ENCODE data around the gene GPHB5.

GRCh38 chr14:63288853-63289252, 29.9 kb downstream of the GPHB5 start:
- TF ChIP-seq JUNB (CRISPR knock-in tag; conservative IDR thresholded peaks at IDR 0.05) (no peak), ZSCAN29 (IDR thresholded peaks at IDR 0.05) (no peak), RBM15 (IDR thresholded peaks at IDR 0.05; ENCODE audit: insufficient read depth, low read length) (no peak), ARID3B (CRISPR knock-in tag; IDR thresholded peaks at IDR 0.05; ENCODE audit: borderline replicate concordance) (no peak), CTCF (IDR thresholded peaks at IDR 0.05 in 2 of 3, conservative IDR thresholded peaks at IDR 0.05 in 1 of 3; ENCODE audit: insufficient read depth in 2 of 3, low read depth in 1 of 3, low read length in 3 of 3) (no peak), EGR1 (conservative IDR thresholded peaks at IDR 0.05) (no peak), EHMT2 (IDR thresholded peaks at IDR 0.05) (no peak), SAFB (IDR thresholded peaks at IDR 0.05; ENCODE audit: borderline replicate concordance, low read depth, low read length) (no peak), NFRKB (IDR thresholded peaks at IDR 0.05; ENCODE audit: low read depth) (no peak)
- TF ChIP-seq, protein P1, sequence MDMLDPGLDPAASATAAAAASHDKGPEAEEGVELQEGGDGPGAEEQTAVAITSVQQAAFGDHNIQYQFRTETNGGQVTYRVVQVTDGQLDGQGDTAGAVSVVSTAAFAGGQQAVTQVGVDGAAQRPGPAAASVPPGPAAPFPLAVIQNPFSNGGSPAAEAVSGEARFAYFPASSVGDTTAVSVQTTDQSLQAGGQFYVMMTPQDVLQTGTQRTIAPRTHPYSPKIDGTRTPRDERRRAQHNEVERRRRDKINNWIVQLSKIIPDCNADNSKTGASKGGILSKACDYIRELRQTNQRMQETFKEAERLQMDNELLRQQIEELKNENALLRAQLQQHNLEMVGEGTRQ (CRISPR knock-in tag; IDR thresholded peaks at IDR 0.05): no peak

All from K562 (cell line).